ENCODE measurements around the gene SLC22A1. TPM values are rescaled to one million over a fixed set of nuclear protein-coding genes. Genes with fewer than 3 reads are reported as not detected.

SLC22A1 gene
- total RNA-seq, 1 experiment from 2014 or later, result 0.98 TPM

DNA sequence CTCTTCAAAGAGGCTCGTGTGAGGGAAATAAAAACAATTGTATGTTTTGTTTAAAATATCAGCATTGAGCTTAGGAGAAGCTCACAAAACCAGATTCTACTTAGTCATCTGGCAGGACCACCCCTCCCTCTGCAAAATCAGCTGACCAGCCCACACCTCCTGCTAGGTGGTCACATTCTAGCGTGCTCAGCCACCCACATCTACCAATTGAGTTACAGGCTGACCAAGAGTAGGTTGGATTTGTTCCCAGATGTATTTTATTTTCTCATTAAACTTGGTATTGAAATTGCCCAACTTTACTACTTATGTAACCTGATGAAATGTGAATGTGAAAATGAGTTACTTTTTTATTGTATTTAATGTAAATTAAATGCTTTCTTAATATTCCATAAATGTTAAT, 80.8 kb downstream of the SLC22A1 start:
- POLR2A ChIA-PET, result no interaction called here
- TF ChIP-seq SIN3A (IDR thresholded peaks at IDR 0.05; ENCODE audit: borderline replicate concordance, insufficient read depth, low read depth, low read length) (no peak), TCF7L2 (IDR thresholded peaks at IDR 0.05; ENCODE audit: low read depth, low read length) (no peak), POLR2AphosphoS5 (IDR thresholded peaks at IDR 0.05; ENCODE audit: low read depth, low read length) (no peak)
- TF ChIP-seq, protein P1, sequence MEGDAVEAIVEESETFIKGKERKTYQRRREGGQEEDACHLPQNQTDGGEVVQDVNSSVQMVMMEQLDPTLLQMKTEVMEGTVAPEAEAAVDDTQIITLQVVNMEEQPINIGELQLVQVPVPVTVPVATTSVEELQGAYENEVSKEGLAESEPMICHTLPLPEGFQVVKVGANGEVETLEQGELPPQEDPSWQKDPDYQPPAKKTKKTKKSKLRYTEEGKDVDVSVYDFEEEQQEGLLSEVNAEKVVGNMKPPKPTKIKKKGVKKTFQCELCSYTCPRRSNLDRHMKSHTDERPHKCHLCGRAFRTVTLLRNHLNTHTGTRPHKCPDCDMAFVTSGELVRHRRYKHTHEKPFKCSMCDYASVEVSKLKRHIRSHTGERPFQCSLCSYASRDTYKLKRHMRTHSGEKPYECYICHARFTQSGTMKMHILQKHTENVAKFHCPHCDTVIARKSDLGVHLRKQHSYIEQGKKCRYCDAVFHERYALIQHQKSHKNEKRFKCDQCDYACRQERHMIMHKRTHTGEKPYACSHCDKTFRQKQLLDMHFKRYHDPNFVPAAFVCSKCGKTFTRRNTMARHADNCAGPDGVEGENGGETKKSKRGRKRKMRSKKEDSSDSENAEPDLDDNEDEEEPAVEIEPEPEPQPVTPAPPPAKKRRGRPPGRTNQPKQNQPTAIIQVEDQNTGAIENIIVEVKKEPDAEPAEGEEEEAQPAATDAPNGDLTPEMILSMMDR (IDR thresholded peaks at IDR 0.05), result no peak
- TF ChIP-seq, protein P2, sequence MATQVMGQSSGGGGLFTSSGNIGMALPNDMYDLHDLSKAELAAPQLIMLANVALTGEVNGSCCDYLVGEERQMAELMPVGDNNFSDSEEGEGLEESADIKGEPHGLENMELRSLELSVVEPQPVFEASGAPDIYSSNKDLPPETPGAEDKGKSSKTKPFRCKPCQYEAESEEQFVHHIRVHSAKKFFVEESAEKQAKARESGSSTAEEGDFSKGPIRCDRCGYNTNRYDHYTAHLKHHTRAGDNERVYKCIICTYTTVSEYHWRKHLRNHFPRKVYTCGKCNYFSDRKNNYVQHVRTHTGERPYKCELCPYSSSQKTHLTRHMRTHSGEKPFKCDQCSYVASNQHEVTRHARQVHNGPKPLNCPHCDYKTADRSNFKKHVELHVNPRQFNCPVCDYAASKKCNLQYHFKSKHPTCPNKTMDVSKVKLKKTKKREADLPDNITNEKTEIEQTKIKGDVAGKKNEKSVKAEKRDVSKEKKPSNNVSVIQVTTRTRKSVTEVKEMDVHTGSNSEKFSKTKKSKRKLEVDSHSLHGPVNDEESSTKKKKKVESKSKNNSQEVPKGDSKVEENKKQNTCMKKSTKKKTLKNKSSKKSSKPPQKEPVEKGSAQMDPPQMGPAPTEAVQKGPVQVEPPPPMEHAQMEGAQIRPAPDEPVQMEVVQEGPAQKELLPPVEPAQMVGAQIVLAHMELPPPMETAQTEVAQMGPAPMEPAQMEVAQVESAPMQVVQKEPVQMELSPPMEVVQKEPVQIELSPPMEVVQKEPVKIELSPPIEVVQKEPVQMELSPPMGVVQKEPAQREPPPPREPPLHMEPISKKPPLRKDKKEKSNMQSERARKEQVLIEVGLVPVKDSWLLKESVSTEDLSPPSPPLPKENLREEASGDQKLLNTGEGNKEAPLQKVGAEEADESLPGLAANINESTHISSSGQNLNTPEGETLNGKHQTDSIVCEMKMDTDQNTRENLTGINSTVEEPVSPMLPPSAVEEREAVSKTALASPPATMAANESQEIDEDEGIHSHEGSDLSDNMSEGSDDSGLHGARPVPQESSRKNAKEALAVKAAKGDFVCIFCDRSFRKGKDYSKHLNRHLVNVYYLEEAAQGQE (IDR thresholded peaks at IDR 0.05; ENCODE audit: insufficient read depth in 1 of 2, low read depth in 2 of 2, low read length in 1 of 2), result no peak
- BruUV-seq (replicated peaks), result no TSS peak
- no peaks in the 10 kb centered on the region for H3K9me3 ChIP-seq (ENCODE audit: control insufficient read depth, insufficient read depth, low read depth, low read length)
- no peaks in the 10 kb centered on the region; the same call in 1 of the 2 replicates for H3K36me3 ChIP-seq (ENCODE audit: control insufficient read depth, insufficient read depth, low read length)
- H3K27ac ChIP-seq (ENCODE audit: low read length), result no peak overlapping the region
- H3K4me1 ChIP-seq (ENCODE audit: control insufficient read depth, insufficient read depth, low read length), result no peaks in the 10 kb centered on the region
- no peak for ATAC-seq
- intact Hi-C loops (cut with micrococcal nuclease; ENCODE audit: unreplicated experiment), result no loop called here
- in situ Hi-C loops (cut with HindIII; ENCODE audit: low pct_unique_long_range_greater_than_20kb, low sequenced_read_pairs), result no loop called here
- no peaks in the 10 kb centered on the region; the same call in 1 of the 2 replicates for H3K27me3 ChIP-seq (ENCODE audit: control insufficient read depth, insufficient read depth, low read length)
- CTCF ChIA-PET, result no interaction called here
- no peak overlapping the region for H3K4me3 ChIP-seq (ENCODE audit: low read depth in 2 of 2, low read length in 2 of 2)
- no peak for DNase-seq (ENCODE audit: low read depth, low spot score)

DNA sequence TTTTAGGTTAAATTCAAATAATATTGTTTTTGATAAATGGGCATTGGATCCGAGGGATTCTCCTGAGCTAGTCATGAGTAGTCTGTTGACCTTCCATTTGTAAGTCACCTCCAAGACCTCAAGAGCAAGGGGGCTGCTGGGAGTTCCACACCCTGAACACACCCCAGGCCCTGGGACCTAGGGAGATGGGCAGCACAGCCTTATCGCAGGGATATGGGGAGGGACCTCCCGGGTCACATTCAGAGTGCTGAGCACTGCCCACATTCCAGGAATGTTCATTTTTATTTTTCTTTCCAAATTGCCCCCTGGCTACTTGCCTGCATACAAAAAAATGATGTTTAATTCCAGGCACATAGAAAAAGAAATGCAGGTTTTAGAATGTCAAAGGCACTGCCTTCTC, 81.5 kb downstream of the SLC22A1 start:
- DNase-seq (ENCODE audit: low read depth, low spot score), result no peak
- no peaks in the 10 kb centered on the region for H3K27me3 ChIP-seq (ENCODE audit: control insufficient read depth, insufficient read depth, low read length)
- H3K4me1 ChIP-seq (ENCODE audit: control insufficient read depth, insufficient read depth, low read length), result no peaks in the 10 kb centered on the region
- ChIA-PET POLR2A (no interaction called here), CTCF (no interaction called here)
- ATAC-seq, result no peak
- no peak overlapping the region for H3K27ac ChIP-seq (ENCODE audit: low read length)
- in situ Hi-C loops (cut with HindIII; ENCODE audit: low pct_unique_long_range_greater_than_20kb, low sequenced_read_pairs) (no loop called here), intact Hi-C loops (cut with micrococcal nuclease; ENCODE audit: unreplicated experiment) (no loop called here)
- no peak for TF ChIP-seq SIN3A (IDR thresholded peaks at IDR 0.05; ENCODE audit: borderline replicate concordance, insufficient read depth, low read depth, low read length)
- TF ChIP-seq, protein P2 (IDR thresholded peaks at IDR 0.05; ENCODE audit: insufficient read depth in 1 of 2, low read depth in 2 of 2, low read length in 1 of 2), result no peak
- TF ChIP-seq, protein P1 (IDR thresholded peaks at IDR 0.05), result no peak
- BruUV-seq (replicated peaks), result no TSS peak
- H3K36me3 ChIP-seq (ENCODE audit: control insufficient read depth, insufficient read depth, low read length), result no peaks in the 10 kb centered on the region; the same call in 1 of the 2 replicates
- H3K9me3 ChIP-seq (ENCODE audit: control insufficient read depth, insufficient read depth, low read depth, low read length), result no peaks in the 10 kb centered on the region
- H3K4me3 ChIP-seq (ENCODE audit: low read depth in 2 of 2, low read length in 2 of 2), result no peak overlapping the region

All from Panc1 (cell line).